ENCODE results near the gene EFCC1.

Gene EFCC1

GRCh38 chr3:128996200-128996599 is 4.9 kb upstream of the EFCC1 start:
- no peak overlapping the region for H4K8ac ChIP-seq (ENCODE audit: low read depth, low read length)
- no peak overlapping the region for H3K18ac ChIP-seq (ENCODE audit: low read length)
- H4K12ac ChIP-seq (ENCODE audit: low read depth, low read length) = no peak overlapping the region
- no peak overlapping the region for H2BK120ac ChIP-seq (ENCODE audit: insufficient read depth, low read length, poor library complexity)
- no peak overlapping the region for H2BK12ac ChIP-seq (ENCODE audit: low read length)
- H3K79me2 ChIP-seq (ENCODE audit: control insufficient read depth, insufficient read depth, low read length, poor library complexity) = no peaks in the 10 kb centered on the region
- no peak for DNase-seq
- no peaks in the 10 kb centered on the region for H3K36me3 ChIP-seq (ENCODE audit: control insufficient read depth in 1 of 2, insufficient read depth in 2 of 2, low read length in 2 of 2)
- no peak overlapping the region for H2AK5ac ChIP-seq (ENCODE audit: low read length)
- H3K9me3 ChIP-seq (ENCODE audit: insufficient read depth, low read depth, low read length) = peaks cover 1% of the 10 kb centered on the region
- H3K9ac ChIP-seq (ENCODE audit: low read length) = no peak overlapping the region
- H3K4me1 ChIP-seq (ENCODE audit: control insufficient read depth in 1 of 2, insufficient read depth in 2 of 2, low read length in 2 of 2) = peaks cover 8 to 11% of the 10 kb centered on the region in 2 experiments
- WGBS (ENCODE audit: extremely low coverage, insufficient coverage, insufficient read length) = no CpG with 5 or more reads among the region's 1 CpG
- H2BK5ac ChIP-seq (ENCODE audit: low read depth, low read length, poor library complexity) = no peak overlapping the region
- no peak overlapping the region for H4K91ac ChIP-seq (ENCODE audit: low read depth, low read length)
- peaks cover 16% of the 10 kb centered on the region for H3K27me3 ChIP-seq (ENCODE audit: insufficient read depth, low read length)
- no peak overlapping the region for H2AFZ ChIP-seq (ENCODE audit: insufficient read depth, low read length, poor library complexity)
- H3K4me2 ChIP-seq (ENCODE audit: low read length) = no peak overlapping the region
- no peaks in the 10 kb centered on the region for H3K79me1 ChIP-seq (ENCODE audit: low read length)
- H3K4ac ChIP-seq (ENCODE audit: low read depth, low read length) = no peak overlapping the region
- no peak overlapping the region for H3K4me3 ChIP-seq (ENCODE audit: low read depth, low read length)
- H3K23ac ChIP-seq (ENCODE audit: low read length) = no peak overlapping the region
- H3K14ac ChIP-seq (ENCODE audit: low read length) = no peak overlapping the region
- H3K27ac ChIP-seq (ENCODE audit: low read depth, low read length) = no peak overlapping the region

- Histone ChIP-seq H3K79me1 (ENCODE audit: low read length) (no peaks in the 10 kb centered on the region), H3K27me3 (ENCODE audit: insufficient read depth, low read length) (peaks cover 22% of the 10 kb centered on the region)
Observed at GRCh38 chr3:128996726-128997125, 4.4 kb upstream of the EFCC1 start.

GRCh38 chr3:128997486-128998133 is 3.5 kb upstream of the EFCC1 start:
- no CpG with 5 or more reads among the region's 4 CpGs for WGBS (ENCODE audit: extremely low coverage, insufficient coverage, insufficient read length)

More at GRCh38 chr3:128996726-128997125, 4.4 kb upstream of the EFCC1 start:
- Histone ChIP-seq H4K8ac (ENCODE audit: low read depth, low read length) (no peak overlapping the region), H3K4me2 (ENCODE audit: low read length) (no peak overlapping the region), H3K9ac (ENCODE audit: low read length) (no peak overlapping the region), H3K4ac (ENCODE audit: low read depth, low read length) (no peak overlapping the region), H3K23ac (ENCODE audit: low read length) (no peak overlapping the region), H2BK5ac (ENCODE audit: low read depth, low read length, poor library complexity) (no peak overlapping the region), H2AFZ (ENCODE audit: insufficient read depth, low read length, poor library complexity) (no peak overlapping the region), H3K14ac (ENCODE audit: low read length) (no peak overlapping the region), H2BK12ac (ENCODE audit: low read length) (no peak overlapping the region), H4K12ac (ENCODE audit: low read depth, low read length) (no peak overlapping the region), H2BK120ac (ENCODE audit: insufficient read depth, low read length, poor library complexity) (no peak overlapping the region), H3K9me3 (ENCODE audit: insufficient read depth, low read depth, low read length) (peaks cover 2% of the 10 kb centered on the region), H2AK5ac (ENCODE audit: low read length) (no peak overlapping the region), H3K4me3 (ENCODE audit: low read depth, low read length) (no peak overlapping the region), H3K36me3 (ENCODE audit: control insufficient read depth in 1 of 2, insufficient read depth in 2 of 2, low read length in 2 of 2) (no peaks in the 10 kb centered on the region), H3K4me1 (ENCODE audit: control insufficient read depth in 1 of 2, insufficient read depth in 2 of 2, low read length in 2 of 2) (peaks cover 8 to 15% of the 10 kb centered on the region in 2 experiments), H3K27ac (ENCODE audit: low read depth, low read length) (no peak overlapping the region), H3K18ac (ENCODE audit: low read length) (no peak overlapping the region), H3K79me2 (ENCODE audit: control insufficient read depth, insufficient read depth, low read length, poor library complexity) (no peaks in the 10 kb centered on the region), H4K91ac (ENCODE audit: low read depth, low read length) (no peak overlapping the region)
- WGBS (ENCODE audit: extremely low coverage, insufficient coverage, insufficient read length) = no CpG with 5 or more reads among the region's 5 CpGs
- no peak for DNase-seq

GRCh38 chr3:128998561-128998960 is 2.5 kb upstream of the EFCC1 start:
- no peak overlapping the region for H3K4ac ChIP-seq (ENCODE audit: low read depth, low read length)
- no peak overlapping the region for H2BK120ac ChIP-seq (ENCODE audit: insufficient read depth, low read length, poor library complexity)
- H2BK5ac ChIP-seq (ENCODE audit: low read depth, low read length, poor library complexity) = no peak overlapping the region
- peaks cover 38% of the 10 kb centered on the region for H3K27me3 ChIP-seq (ENCODE audit: insufficient read depth, low read length)
- no peaks in the 10 kb centered on the region for H3K79me1 ChIP-seq (ENCODE audit: low read length)
- H4K91ac ChIP-seq (ENCODE audit: low read depth, low read length) = no peak overlapping the region
- no peak overlapping the region for H2AFZ ChIP-seq (ENCODE audit: insufficient read depth, low read length, poor library complexity)
- H3K18ac ChIP-seq (ENCODE audit: low read length) = no peak overlapping the region
- H3K4me1 ChIP-seq (ENCODE audit: control insufficient read depth in 1 of 2, insufficient read depth in 2 of 2, low read length in 2 of 2) = peaks cover 4 to 18% of the 10 kb centered on the region in 2 experiments
- no peak overlapping the region for H3K27ac ChIP-seq (ENCODE audit: low read depth, low read length)
- H3K14ac ChIP-seq (ENCODE audit: low read length) = no peak overlapping the region
- H3K9ac ChIP-seq (ENCODE audit: low read length) = no peak overlapping the region
- no peaks in the 10 kb centered on the region for H3K36me3 ChIP-seq (ENCODE audit: control insufficient read depth in 1 of 2, insufficient read depth in 2 of 2, low read length in 2 of 2)
- DNase-seq = no peak
- no peak overlapping the region for H3K4me2 ChIP-seq (ENCODE audit: low read length)
- no peak overlapping the region for H3K23ac ChIP-seq (ENCODE audit: low read length)
- no peak overlapping the region for H4K8ac ChIP-seq (ENCODE audit: low read depth, low read length)
- WGBS (ENCODE audit: extremely low coverage, insufficient coverage, insufficient read length) = no CpG with 5 or more reads among the region's 3 CpGs
- no peak overlapping the region for H2BK12ac ChIP-seq (ENCODE audit: low read length)
- H3K4me3 ChIP-seq (ENCODE audit: low read depth, low read length) = no peak overlapping the region
- H4K12ac ChIP-seq (ENCODE audit: low read depth, low read length) = no peak overlapping the region
- H2AK5ac ChIP-seq (ENCODE audit: low read length) = no peak overlapping the region
- H3K79me2 ChIP-seq (ENCODE audit: control insufficient read depth, insufficient read depth, low read length, poor library complexity) = no peaks in the 10 kb centered on the region
- peaks cover 9% of the 10 kb centered on the region for H3K9me3 ChIP-seq (ENCODE audit: insufficient read depth, low read depth, low read length)

More at GRCh38 chr3:128997486-128998133, 3.5 kb upstream of the EFCC1 start:
- Histone ChIP-seq H3K14ac (ENCODE audit: low read length) (no peak overlapping the region), H3K4me3 (ENCODE audit: low read depth, low read length) (no peak overlapping the region), H2BK120ac (ENCODE audit: insufficient read depth, low read length, poor library complexity) (no peak overlapping the region), H2BK12ac (ENCODE audit: low read length) (no peak overlapping the region), H3K4ac (ENCODE audit: low read depth, low read length) (no peak overlapping the region), H2AK5ac (ENCODE audit: low read length) (no peak overlapping the region), H4K8ac (ENCODE audit: low read depth, low read length) (no peak overlapping the region), H3K36me3 (ENCODE audit: control insufficient read depth in 1 of 2, insufficient read depth in 2 of 2, low read length in 2 of 2) (no peaks in the 10 kb centered on the region), H3K18ac (ENCODE audit: low read length) (no peak overlapping the region), H3K9me3 (ENCODE audit: insufficient read depth, low read depth, low read length) (peaks cover 5% of the 10 kb centered on the region), H3K79me2 (ENCODE audit: control insufficient read depth, insufficient read depth, low read length, poor library complexity) (no peaks in the 10 kb centered on the region), H3K9ac (ENCODE audit: low read length) (no peak overlapping the region), H3K4me1 (ENCODE audit: control insufficient read depth in 1 of 2, insufficient read depth in 2 of 2, low read length in 2 of 2) (peaks cover 8 to 21% of the 10 kb centered on the region in 2 experiments), H3K4me2 (ENCODE audit: low read length) (no peak overlapping the region), H3K79me1 (ENCODE audit: low read length) (no peaks in the 10 kb centered on the region), H3K27ac (ENCODE audit: low read depth, low read length) (no peak overlapping the region), H3K27me3 (ENCODE audit: insufficient read depth, low read length) (peaks cover 30% of the 10 kb centered on the region), H3K23ac (ENCODE audit: low read length) (no peak overlapping the region), H2AFZ (ENCODE audit: insufficient read depth, low read length, poor library complexity) (no peak overlapping the region), H2BK5ac (ENCODE audit: low read depth, low read length, poor library complexity) (no peak overlapping the region), H4K91ac (ENCODE audit: low read depth, low read length) (no peak overlapping the region), H4K12ac (ENCODE audit: low read depth, low read length) (no peak overlapping the region)
- no peak for DNase-seq

All from trophoblast cell (in vitro differentiated cells and primary cell).